PC-3 (cell line): ENCODE measurements around the gene SPSB1.

Experiments
- EZH2 ChIP-seq: fragments of 300-600 bp; sonication (generic); IDR thresholded peaks from one replicate; pipeline ENCODE4 v1.6.1; 2017; ENCODE audit warnings: antibody characterized with exemption, mild to moderate bottlenecking, low read length; ENCODE audit not compliant: unreplicated experiment
- EZH2phosphoT487 ChIP-seq: fragments of 300-600 bp; sonication (generic); IDR thresholded peaks from 2 replicates; pipeline ENCODE4 v1.6.1; 2018; ENCODE audit warnings: mild to moderate bottlenecking, antibody characterized with exemption, low read length, borderline replicate concordance
- TF ChIP-seq, protein P1 (sequence below): fragments of 300-600 bp; sonication (generic); conservative IDR thresholded peaks from 2 replicates; pipeline ENCODE4 v1.5.1; 2017; ENCODE audit warnings: antibody characterized with exemption, low read depth, mild to moderate bottlenecking, low read length

- TF ChIP-seq EZH2phosphoT487, result no peak
- TF ChIP-seq, protein P1, sequence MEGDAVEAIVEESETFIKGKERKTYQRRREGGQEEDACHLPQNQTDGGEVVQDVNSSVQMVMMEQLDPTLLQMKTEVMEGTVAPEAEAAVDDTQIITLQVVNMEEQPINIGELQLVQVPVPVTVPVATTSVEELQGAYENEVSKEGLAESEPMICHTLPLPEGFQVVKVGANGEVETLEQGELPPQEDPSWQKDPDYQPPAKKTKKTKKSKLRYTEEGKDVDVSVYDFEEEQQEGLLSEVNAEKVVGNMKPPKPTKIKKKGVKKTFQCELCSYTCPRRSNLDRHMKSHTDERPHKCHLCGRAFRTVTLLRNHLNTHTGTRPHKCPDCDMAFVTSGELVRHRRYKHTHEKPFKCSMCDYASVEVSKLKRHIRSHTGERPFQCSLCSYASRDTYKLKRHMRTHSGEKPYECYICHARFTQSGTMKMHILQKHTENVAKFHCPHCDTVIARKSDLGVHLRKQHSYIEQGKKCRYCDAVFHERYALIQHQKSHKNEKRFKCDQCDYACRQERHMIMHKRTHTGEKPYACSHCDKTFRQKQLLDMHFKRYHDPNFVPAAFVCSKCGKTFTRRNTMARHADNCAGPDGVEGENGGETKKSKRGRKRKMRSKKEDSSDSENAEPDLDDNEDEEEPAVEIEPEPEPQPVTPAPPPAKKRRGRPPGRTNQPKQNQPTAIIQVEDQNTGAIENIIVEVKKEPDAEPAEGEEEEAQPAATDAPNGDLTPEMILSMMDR, result no peak
- TF ChIP-seq EZH2, result no peak
Observed at GRCh38 chr1:9417695-9418094, 125.0 kb downstream of the SPSB1 start.
